GM12878 (cell line): ENCODE data around the gene GEMIN2. TPM values are rescaled to one million over a fixed set of nuclear protein-coding genes. Genes with fewer than 3 reads are reported as not detected.

Experiments used
- ATAC-seq: fragments of 200-7000 bp; cut with Tn5 transposase; 3 replicates; pipeline ENCODE4 v1.9.1; 2020; ENCODE audit warnings: mild to moderate bottlenecking, moderate library complexity
- BruUV-seq: library from RNA; stranded (reverse); fragments of 400-500 nt; replicated peaks from 2 replicates; lab custom pipeline; 2021; lab: Mats Ljungman, UMichigan
- CTCF ChIA-PET: fragments of 300-600 bp; sonication (Branson Sonifier 250); formaldehyde crosslinking; extraction: SDS; loops from one replicate; lab custom pipeline; 2021; ENCODE audit warnings: inconsistent platforms; lab: Yijun Ruan, JAX
- POLR2A ChIA-PET: fragments of 350-600 bp; formaldehyde crosslinking; extraction: SDS; loops from one replicate; lab custom pipeline; 2021; ENCODE audit warnings: inconsistent platforms; lab: Charles Lee
- RAD21 ChIA-PET: fragments of 300-600 bp; sonication (Branson Sonifier 250); formaldehyde crosslinking; loops from one replicate; lab custom pipeline; 2023; ENCODE audit warnings: antibody characterized with exemption; ENCODE audit not compliant: unreplicated experiment; lab: Charles Lee
- SMC1A ChIA-PET: fragments of 300-600 bp; sonication (Branson Sonifier 250); formaldehyde crosslinking; loops from one replicate; lab custom pipeline; 2023; ENCODE audit not compliant: unreplicated experiment, uncharacterized antibody; lab: Charles Lee
- DNase-seq: peaks from one replicate; pipeline ENCODE4 v3.0.0-alpha.2; 2011; ENCODE audit warnings: low read depth, low spot score
- FAIRE-seq: peaks from 3 replicates; lab custom pipeline; 2011; peaks lifted over from hg19 to GRCh38; lab: Jason Lieb, UNC
- H2AFZ ChIP-seq: 2 replicates; pipeline ENCODE4 v1.6.0; 2011; ENCODE audit warnings: low read depth, low read length, control low read depth; ENCODE audit not compliant: control insufficient read depth
- H3K27ac ChIP-seq: 2 replicates; pipeline ENCODE4 v1.5.1; 2011; ENCODE audit warnings: control low read depth; ENCODE audit not compliant: control insufficient read depth, insufficient read depth
- H3K27me3 ChIP-seq, 2 experiments: replicated peaks in 1 of 2; 2 replicates each; pipeline versions ENCODE4 v1.6.0 to v1.6.1; 2011; ENCODE audit warnings: low read length in 1 of 2; ENCODE audit not compliant: control insufficient read depth in 2 of 2, insufficient read depth in 2 of 2
- H3K36me3 ChIP-seq, 2 experiments: 2 replicates each; pipeline ENCODE4 v1.5.1; 2011; ENCODE audit warnings: low read length in 1 of 2; ENCODE audit not compliant: control insufficient read depth in 2 of 2, insufficient read depth in 2 of 2
- H3K4me1 ChIP-seq: 2 replicates; pipeline ENCODE4 v1.6.1; 2011; ENCODE audit warnings: mild to moderate bottlenecking, low read length, moderate library complexity, mixed read lengths; ENCODE audit not compliant: control insufficient read depth, insufficient read depth
- H3K4me2 ChIP-seq: 2 replicates; pipeline ENCODE4 v1.6.0; 2011; ENCODE audit warnings: control low read depth; ENCODE audit not compliant: control insufficient read depth, insufficient read depth
- H3K4me3 ChIP-seq: fragments of 200-600 bp; sonication (generic); 2 replicates; pipeline ENCODE4 v1.5.1; 2016
- H3K79me2 ChIP-seq: 2 replicates; pipeline ENCODE4 v1.6.0; 2011; ENCODE audit warnings: low read length; ENCODE audit not compliant: control insufficient read depth, insufficient read depth
- H3K9ac ChIP-seq: 2 replicates; pipeline ENCODE4 v1.8.0; 2011; ENCODE audit warnings: low read length, control low read depth, mixed read lengths; ENCODE audit not compliant: control insufficient read depth, insufficient read depth
- H3K9me3 ChIP-seq: replicated peaks from 3 replicates; pipeline ENCODE4 v1.5.1; 2011; ENCODE audit warnings: mild to moderate bottlenecking, low read length; ENCODE audit not compliant: control insufficient read depth, insufficient read depth
- H4K20me1 ChIP-seq: 2 replicates; pipeline ENCODE4 v1.6.0; 2011; ENCODE audit not compliant: control insufficient read depth, insufficient read depth
- BHLHE40 ChIP-seq, 2 experiments: fragments of 450-650 bp in 1 of 2; IDR thresholded peaks; 2 replicates each; pipeline ENCODE4 v1.6.1; 2011 to 2017; ENCODE audit warnings: low read depth in 2 of 2, borderline replicate concordance in 1 of 2, improper control_type of control experiment in 1 of 2, low read length in 1 of 2, mild to moderate bottlenecking in 1 of 2
- MYC ChIP-seq: IDR thresholded peaks from 2 replicates; pipeline ENCODE4 v1.6.1; 2011; ENCODE audit warnings: mild to moderate bottlenecking, low read length, moderate library complexity, inconsistent platforms; ENCODE audit not compliant: insufficient read depth, insufficient replicate concordance, insufficient read length, severe bottlenecking
- NFXL1 ChIP-seq: fragments of 450-650 bp; IDR thresholded peaks from 2 replicates; pipeline ENCODE4 v1.6.1; 2017; ENCODE audit warnings: antibody characterized with exemption, mild to moderate bottlenecking, borderline replicate concordance
- NFYB ChIP-seq: IDR thresholded peaks from 2 replicates; pipeline ENCODE4 v1.6.1; 2011; ENCODE audit warnings: low read depth, mild to moderate bottlenecking, low read length, improper control_type of control experiment, moderate library complexity; ENCODE audit not compliant: insufficient read depth
- RUNX3 ChIP-seq: IDR thresholded peaks from 2 replicates; pipeline ENCODE4 v1.6.1; 2012; ENCODE audit warnings: low read length, inconsistent platforms
- TARDBP ChIP-seq: IDR thresholded peaks from 2 replicates; pipeline ENCODE4 v1.6.1; 2016; ENCODE audit warnings: borderline replicate concordance
- WGBS: methylation state at CpG from one replicate; pipeline ENCODE4 v1.1.6; 2016; ENCODE audit warnings: low lambda C conversion rate; ENCODE audit not compliant: insufficient replicate concordance, insufficient coverage; ENCODE audit errors: missing lambda C conversion rate; 5-methylcytosine and 5-hydroxymethylcytosine counted together
- in situ Hi-C: fragments of 300-500 bp; cut with MboI; formaldehyde crosslinking; loops from 9 replicates; pipeline ENCODE4 v1.14.3; 2018; ENCODE audit warnings: mixed read lengths
- intact Hi-C: fragments of 100-400 bp; cut with micrococcal nuclease; formaldehyde crosslinking; loops from one replicate; pipeline ENCODE4 v1.14.2; 2022; ENCODE audit not compliant: unreplicated experiment
- polyA plus RNA-seq, 11 experiments: library from polyadenylated mRNA; depleted of rRNA in 4 of 11; unstranded in 6 of 11; stranded (reverse) in 5 of 11; fragments of >200 nt; fragmentation: Nextera tagmentation in 4 of 11; fragmentation: Illumina TruSeq in 1 of 11; extraction: Ambion mirVana in 4 of 11; extraction: Trizol in 1 of 11; gene quantifications; 1 replicate in 1 of 11; 2 replicates in 10 of 11; pipeline versions ENCODE4 v1.2.1 to v1.2.3, GENCODE V29; 2011 to 2016; ENCODE audit warnings: inconsistent platforms in 2 of 11, missing spikeins in 2 of 11, low read depth in 1 of 11
- total RNA-seq, 4 experiments: library from RNA; depleted of rRNA in 3 of 4; stranded (reverse); fragments of >200 nt in 3 of 4; fragmentation: Illumina TruSeq in 1 of 4; extraction: Trizol in 1 of 4; gene quantifications; 2 replicates each; pipeline versions ENCODE4 v1.2.1 to v1.2.3, GENCODE V29; 2013 to 2021
- TF ChIP-seq, protein P1 (sequence below): fragments of 450-650 bp; IDR thresholded peaks from 2 replicates; pipeline ENCODE4 v1.6.1; 2016; ENCODE audit warnings: mild to moderate bottlenecking

The GEMIN2 gene
- total and polyA plus RNA-seq, 10 of the 15 experiments (the other 5 are each of a cell fraction or from before 2014, with no cell fraction given), result 25.9 to 69.3 (median 46.1) TPM

DNA sequence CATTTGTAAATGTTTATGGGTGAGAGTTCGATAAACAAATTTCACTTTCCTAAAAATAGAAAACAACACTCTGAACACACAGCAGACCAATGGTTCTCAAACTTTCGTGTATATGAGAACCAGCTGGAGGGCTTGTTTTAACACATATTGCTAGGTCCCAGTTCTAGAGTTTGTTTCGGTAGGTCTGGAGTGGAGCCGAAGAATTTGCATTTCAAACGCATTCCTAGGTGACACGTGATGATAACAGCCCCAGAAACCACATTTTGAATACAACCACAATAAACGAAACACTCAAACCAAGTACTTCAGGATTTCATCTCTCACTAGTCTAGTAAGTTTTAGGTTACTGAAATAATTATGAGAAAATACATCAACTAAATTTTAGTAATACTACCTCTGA lies 28.2 kb upstream of the GEMIN2 start:
- RAD21 ChIA-PET, result no interaction called here

DNA sequence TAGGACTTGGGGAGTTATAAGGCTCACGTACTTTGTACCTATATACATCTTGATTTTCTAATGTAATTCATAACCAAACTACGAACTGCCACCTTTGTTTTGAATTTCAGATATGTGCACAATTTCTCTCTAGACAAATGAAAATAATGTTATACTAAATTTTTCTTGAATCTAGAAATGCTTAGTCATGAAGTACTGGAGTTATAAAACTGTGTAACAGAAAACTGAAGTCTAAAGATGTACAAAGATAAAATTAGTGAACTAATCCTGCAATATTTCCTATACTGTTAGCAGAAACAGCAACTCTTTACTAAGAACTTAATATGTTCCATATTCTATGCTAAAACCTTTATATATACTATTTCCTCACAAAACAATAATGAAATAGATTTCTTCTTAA lies 26.6 kb upstream of the GEMIN2 start:
- no peaks in the 10 kb centered on the region for H3K79me2 ChIP-seq
- POLR2A ChIA-PET, result no interaction called here
- no peaks in the 10 kb centered on the region for H3K27me3 ChIP-seq
- SMC1A ChIA-PET, result no interaction called here
- no peaks in the 10 kb centered on the region for H4K20me1 ChIP-seq
- H3K9ac ChIP-seq, result no peak overlapping the region
- RAD21 ChIA-PET, result no interaction called here
- H3K4me3 ChIP-seq, result no peak overlapping the region
- no peak overlapping the region for H2AFZ ChIP-seq
- FAIRE-seq (no peak), ATAC-seq (no peak), DNase-seq (no peak)
- H3K27ac ChIP-seq, result no peak overlapping the region
- in situ Hi-C loops, result no loop called here
- no peaks in the 10 kb centered on the region for H3K4me1 ChIP-seq
- H3K36me3 ChIP-seq, result peaks cover 10 to 40% of the 10 kb centered on the region in 2 experiments
- H3K9me3 ChIP-seq, result no peaks in the 10 kb centered on the region
- TF ChIP-seq NFYB, result no peak
- TF ChIP-seq NFXL1, result no peak
- TF ChIP-seq, protein P1, sequence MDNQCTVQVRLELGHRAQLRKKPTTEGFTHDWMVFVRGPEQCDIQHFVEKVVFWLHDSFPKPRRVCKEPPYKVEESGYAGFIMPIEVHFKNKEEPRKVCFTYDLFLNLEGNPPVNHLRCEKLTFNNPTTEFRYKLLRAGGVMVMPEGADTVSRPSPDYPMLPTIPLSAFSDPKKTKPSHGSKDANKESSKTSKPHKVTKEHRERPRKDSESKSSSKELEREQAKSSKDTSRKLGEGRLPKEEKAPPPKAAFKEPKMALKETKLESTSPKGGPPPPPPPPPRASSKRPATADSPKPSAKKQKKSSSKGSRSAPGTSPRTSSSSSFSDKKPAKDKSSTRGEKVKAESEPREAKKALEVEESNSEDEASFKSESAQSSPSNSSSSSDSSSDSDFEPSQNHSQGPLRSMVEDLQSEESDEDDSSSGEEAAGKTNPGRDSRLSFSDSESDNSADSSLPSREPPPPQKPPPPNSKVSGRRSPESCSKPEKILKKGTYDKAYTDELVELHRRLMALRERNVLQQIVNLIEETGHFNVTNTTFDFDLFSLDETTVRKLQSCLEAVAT, result no peak
- no peak for TF ChIP-seq TARDBP
- TF ChIP-seq, all 136 proteins: peak for 0
- CTCF ChIA-PET, result no interaction called here
- BruUV-seq, result no TSS peak
- WGBS, result 74% methylated on average over 2 of the region's 2 CpGs
- no peak overlapping the region for H3K4me2 ChIP-seq
- intact Hi-C loops, result no loop called here

More for the DNA sequence above, 28.2 kb upstream of the GEMIN2 start:
- H3K9me3 ChIP-seq, result no peaks in the 10 kb centered on the region
- no peak overlapping the region for H2AFZ ChIP-seq
- no peak overlapping the region for H3K27ac ChIP-seq
- CTCF ChIA-PET, result no interaction called here
- no peak for FAIRE-seq
- TF ChIP-seq MYC, result no peak
- TF ChIP-seq BHLHE40 (IDR thresholded peaks at IDR 0.05; ENCODE audit: borderline replicate concordance in 1 of 2, low read depth in 2 of 2, low read length in 1 of 2), result peak in 1 of 2 experiments; percentile 31; a peak in 1 of 4 replicates
- peak; percentile 73 for TF ChIP-seq RUNX3
- TF ChIP-seq, all 136 proteins: peak for 2
- no peaks in the 10 kb centered on the region for H3K4me1 ChIP-seq
- no peaks in the 10 kb centered on the region for H3K27me3 ChIP-seq
- no peak overlapping the region for H3K4me3 ChIP-seq
- DNase-seq, result no peak
- in situ Hi-C loops (no loop called here), intact Hi-C loops (no loop called here)
- H3K79me2 ChIP-seq, result no peaks in the 10 kb centered on the region
- no peaks in the 10 kb centered on the region for H4K20me1 ChIP-seq
- no TSS peak for BruUV-seq
- POLR2A ChIA-PET, result no interaction called here
- peak; percentile 76 for ATAC-seq
- no peak overlapping the region for H3K4me2 ChIP-seq
- peaks cover 10 to 37% of the 10 kb centered on the region in 2 experiments for H3K36me3 ChIP-seq
- no peak overlapping the region for H3K9ac ChIP-seq
- SMC1A ChIA-PET, result no interaction called here
- 45% methylated on average over 7 of the region's 7 CpGs for WGBS
